Neural cell (in vitro differentiated cells): ENCODE data around the gene P3H3. TPM values are rescaled to one million over a fixed set of nuclear protein-coding genes. Genes with fewer than 3 reads are reported as not detected.

Source experiments
- H2AFZ ChIP-seq: fragments of 200-600, 300-800 bp; sonication (generic), shearing (Covaris generic); 2 replicates; pipeline ENCODE4 v1.6.0; 2014; ENCODE audit warnings: low read depth, mild to moderate bottlenecking, antibody characterized with exemption, low read length, moderate library complexity
- H3F3A ChIP-seq: fragments of 200-600 bp; shearing (Covaris generic); 2 replicates; pipeline ENCODE4 v1.6.1; 2016; ENCODE audit warnings: mild to moderate bottlenecking, moderate library complexity, mixed read lengths, antibody characterized with exemption, low read length; ENCODE audit not compliant: insufficient read depth, poor library complexity, severe bottlenecking
- H3K27ac ChIP-seq: fragments of 200-600, 300-800 bp; sonication (generic), shearing (Covaris generic); 2 replicates; pipeline ENCODE4 v1.5.1; 2014; ENCODE audit warnings: mild to moderate bottlenecking, low read length, moderate library complexity
- H3K27me3 ChIP-seq: fragments of 300-800, 200-600 bp; sonication (generic), shearing (Covaris generic); 2 replicates; pipeline ENCODE4 v1.6.0; 2014; ENCODE audit warnings: mild to moderate bottlenecking, low read depth, low read length, moderate library complexity; ENCODE audit not compliant: insufficient read depth
- H3K36me3 ChIP-seq: fragments of 300-800, 200-600 bp; sonication (generic), shearing (Covaris generic); 2 replicates; pipeline ENCODE4 v1.5.1; 2014; ENCODE audit warnings: mild to moderate bottlenecking, antibody characterized with exemption, low read length, moderate library complexity; ENCODE audit not compliant: insufficient read depth
- H3K4me2 ChIP-seq: fragments of 300-800, 200-600 bp; sonication (generic), shearing (Covaris generic); 2 replicates; pipeline ENCODE4 v1.6.0; 2014; ENCODE audit warnings: mild to moderate bottlenecking, low read length
- H3K4me3 ChIP-seq: fragments of 300-800, 200-600 bp; sonication (generic), shearing (Covaris generic); 2 replicates; pipeline ENCODE4 v1.5.1; 2014; ENCODE audit warnings: mild to moderate bottlenecking, low read length, moderate library complexity
- H3K79me2 ChIP-seq: fragments of 200-600 bp; shearing (Covaris generic); replicated peaks from 2 replicates; pipeline ENCODE4 v1.6.0; 2014; ENCODE audit warnings: mild to moderate bottlenecking, low read length, moderate library complexity; ENCODE audit not compliant: insufficient read depth
- H3K9ac ChIP-seq: fragments of 300-800, 200-600 bp; sonication (generic), shearing (Covaris generic); 2 replicates; pipeline ENCODE4 v1.6.1; 2016; ENCODE audit warnings: mild to moderate bottlenecking, low read length, mixed read lengths
- H3K9me2 ChIP-seq: fragments of 200-600 bp; shearing (Covaris generic); 2 replicates; pipeline ENCODE4 v1.6.1; 2016; ENCODE audit warnings: mild to moderate bottlenecking, low read length, mixed read lengths; ENCODE audit not compliant: insufficient read depth
- H3K9me3 ChIP-seq: fragments of 200-600, 300-800 bp; sonication (generic), shearing (Covaris generic); 2 replicates; pipeline ENCODE4 v1.6.1; 2016; ENCODE audit warnings: mild to moderate bottlenecking, mixed run types, low read length, moderate library complexity, mixed read lengths
- H4K20me1 ChIP-seq: fragments of 200-600 bp; shearing (Covaris generic); 2 replicates; pipeline ENCODE4 v1.6.1; 2016; ENCODE audit warnings: mild to moderate bottlenecking, mixed run types; ENCODE audit not compliant: insufficient read depth
- CTCF ChIP-seq: fragments of 450-650 bp; IDR thresholded peaks from 2 replicates; pipeline ENCODE4 v1.5.1; 2014; ENCODE audit warnings: antibody characterized with exemption, mild to moderate bottlenecking, moderate library complexity; ENCODE audit not compliant: poor library complexity, severe bottlenecking
- EP300 ChIP-seq: fragments of 450-650 bp; conservative IDR thresholded peaks from 2 replicates; pipeline ENCODE4 v1.6.1; 2014; ENCODE audit warnings: antibody characterized with exemption, mild to moderate bottlenecking, moderate library complexity; ENCODE audit not compliant: poor library complexity, severe bottlenecking
- EZH2 ChIP-seq: fragments of 200-600, 300-800 bp; shearing (Covaris generic), sonication (generic); IDR thresholded peaks from 2 replicates; pipeline ENCODE4 v1.6.1; 2014; ENCODE audit warnings: antibody characterized with exemption, low read length, borderline replicate concordance, mild to moderate bottlenecking; ENCODE audit not compliant: insufficient read depth, poor library complexity, severe bottlenecking
- MXI1 ChIP-seq: fragments of 450-650 bp; conservative IDR thresholded peaks from 2 replicates; pipeline ENCODE4 v1.6.1; 2014; ENCODE audit warnings: antibody characterized with exemption, mild to moderate bottlenecking; ENCODE audit not compliant: poor library complexity, severe bottlenecking
- POLR2AphosphoS5 ChIP-seq: IDR thresholded peaks from 2 replicates; pipeline ENCODE4 v1.6.1; 2012
- RAD21 ChIP-seq: fragments of 450-650 bp; conservative IDR thresholded peaks from 2 replicates; pipeline ENCODE4 v1.6.1; 2014; ENCODE audit warnings: antibody characterized with exemption, mild to moderate bottlenecking, moderate library complexity
- REST ChIP-seq: IDR thresholded peaks from 2 replicates; pipeline ENCODE4 v1.6.1; 2012; ENCODE audit warnings: borderline replicate concordance
- SMC3 ChIP-seq: fragments of 450-650 bp; conservative IDR thresholded peaks from 2 replicates; pipeline ENCODE4 v1.6.1; 2014; ENCODE audit warnings: antibody characterized with exemption, mild to moderate bottlenecking, moderate library complexity; ENCODE audit not compliant: poor library complexity
- TAF1 ChIP-seq: IDR thresholded peaks from 2 replicates; pipeline ENCODE4 v1.6.1; 2012; ENCODE audit warnings: low read depth
- polyA plus RNA-seq: library from polyadenylated mRNA; depleted of rRNA; stranded (reverse); fragments of >200 nt; gene quantifications from 2 replicates; pipeline ENCODE4 v1.2.3, GENCODE V29; 2014

Gene P3H3
- polyA plus RNA-seq, 1 donor from 2014 or later = 58.9 TPM

- no peak overlapping the region for H3K4me2 ChIP-seq
- no peak overlapping the region for H3K4me3 ChIP-seq
- no peaks in the 10 kb centered on the region for H4K20me1 ChIP-seq
- no peaks in the 10 kb centered on the region for H3K79me2 ChIP-seq
- no peak overlapping the region for H3K27ac ChIP-seq
- no peaks in the 10 kb centered on the region for H3K9me3 ChIP-seq
- no peaks in the 10 kb centered on the region for H3K27me3 ChIP-seq
- TF ChIP-seq CTCF (no peak), EZH2 (no peak), EP300 (no peak), RAD21 (no peak), MXI1 (no peak), TAF1 (no peak), SMC3 (no peak), REST (no peak), POLR2AphosphoS5 (no peak)
- H2AFZ ChIP-seq = no peak overlapping the region
- no peaks in the 10 kb centered on the region for H3K36me3 ChIP-seq
- no peaks in the 10 kb centered on the region for H3F3A ChIP-seq
- H3K9ac ChIP-seq = no peak overlapping the region
- H3K9me2 ChIP-seq = no peaks in the 10 kb centered on the region
Measured at GRCh38 chr12:6807170-6807569, 21.0 kb upstream of the P3H3 start.

- H3K4me3 ChIP-seq = no peak overlapping the region
- no peaks in the 10 kb centered on the region for H4K20me1 ChIP-seq
- no peaks in the 10 kb centered on the region for H3K36me3 ChIP-seq
- H3K9me3 ChIP-seq = no peaks in the 10 kb centered on the region
- no peak overlapping the region for H3K9ac ChIP-seq
- H3K4me2 ChIP-seq = no peak overlapping the region
- no peaks in the 10 kb centered on the region for H3K79me2 ChIP-seq
- H3K9me2 ChIP-seq = no peaks in the 10 kb centered on the region
- H2AFZ ChIP-seq = no peak overlapping the region
- no peaks in the 10 kb centered on the region for H3F3A ChIP-seq
- no peaks in the 10 kb centered on the region for H3K27me3 ChIP-seq
- no peak overlapping the region for H3K27ac ChIP-seq
- no peak for TF ChIP-seq CTCF
- TF ChIP-seq EP300 = no peak
- TF ChIP-seq MXI1 = no peak
- TF ChIP-seq SMC3 = no peak
Measured at GRCh38 chr12:6809056-6809455, 19.2 kb upstream of the P3H3 start.
